Bronchial epithelial cell (primary cell): ENCODE data around the gene ADORA1. TPM values are rescaled to one million over a fixed set of nuclear protein-coding genes. Genes with fewer than 3 reads are reported as not detected.

Source experiments
- DNase-seq: peaks from one replicate; pipeline ENCODE4 v3.0.0-alpha.2; 2010; ENCODE audit warnings: low read depth
- FAIRE-seq: peaks from 2 replicates; lab custom pipeline; 2011; peaks lifted over from hg19 to GRCh38; lab: Jason Lieb, UNC
- H3K27me3 ChIP-seq: 2 replicates; pipeline ENCODE4 v1.5.1; 2011; ENCODE audit warnings: low read length; ENCODE audit not compliant: control insufficient read depth, insufficient read depth
- H3K36me3 ChIP-seq: 2 replicates; pipeline ENCODE4 v1.5.1; 2011; ENCODE audit warnings: low read length; ENCODE audit not compliant: control insufficient read depth, insufficient read depth
- H3K4me3 ChIP-seq: 2 replicates; pipeline ENCODE4 v1.5.1; 2011; ENCODE audit warnings: mild to moderate bottlenecking, low read depth, low read length, control low read depth
- CTCF ChIP-seq: IDR thresholded peaks from 2 replicates; pipeline ENCODE4 v1.5.1; 2011; ENCODE audit warnings: mild to moderate bottlenecking, moderate library complexity, low read length, control low read depth, inconsistent platforms; ENCODE audit not compliant: insufficient read depth, severe bottlenecking
- total RNA-seq: library from RNA; depleted of rRNA; stranded (reverse); fragments of >200 nt; gene quantifications from 2 replicates; pipeline ENCODE4 v1.2.1, GENCODE V29; 2014

ADORA1 gene
- total RNA-seq, 1 donor from 2014 or later: under 0.01 TPM

- TF ChIP-seq CTCF: no peak
- FAIRE-seq (no peak), DNase-seq (no peak)
- Histone ChIP-seq H3K36me3 (no peaks in the 10 kb centered on the region), H3K27me3 (no peaks in the 10 kb centered on the region), H3K4me3 (no peak overlapping the region)
These were observed 59.8 kb downstream of the ADORA1 start for GRCh38 chr1:203187304-203187685.

GRCh38 chr1:203187689-203188264 lies 60.3 kb downstream of the ADORA1 start:
- Histone ChIP-seq H3K27me3 (no peaks in the 10 kb centered on the region), H3K4me3 (no peak overlapping the region), H3K36me3 (no peaks in the 10 kb centered on the region)
- DNase-seq: no peak
- TF ChIP-seq CTCF: no peak
- FAIRE-seq: no peak

GRCh38 chr1:203188686-203189232 lies 61.2 kb downstream of the ADORA1 start:
- Histone ChIP-seq H3K36me3 (no peaks in the 10 kb centered on the region), H3K27me3 (no peaks in the 10 kb centered on the region), H3K4me3 (no peak overlapping the region)
- FAIRE-seq (no peak), DNase-seq (no peak)
- no peak for TF ChIP-seq CTCF

- DNase-seq (no peak), FAIRE-seq (no peak)
- TF ChIP-seq CTCF: no peak
These were observed 62.4 kb downstream of the ADORA1 start for GRCh38 chr1:203189951-203190352.

GRCh38 chr1:203190949-203191348 lies 63.4 kb downstream of the ADORA1 start:
- Histone ChIP-seq H3K4me3 (no peak overlapping the region), H3K36me3 (no peaks in the 10 kb centered on the region), H3K27me3 (no peaks in the 10 kb centered on the region)
- DNase-seq: no peak
- no peak for TF ChIP-seq CTCF
- no peak for FAIRE-seq

More at GRCh38 chr1:203189951-203190352, 62.4 kb downstream of the ADORA1 start:
- Histone ChIP-seq H3K27me3 (no peaks in the 10 kb centered on the region), H3K36me3 (no peaks in the 10 kb centered on the region), H3K4me3 (no peak overlapping the region)

GRCh38 chr1:203196371-203196770 lies 68.8 kb downstream of the ADORA1 start:
- no peaks in the 10 kb centered on the region for H3K36me3 ChIP-seq
- FAIRE-seq (no peak), DNase-seq (no peak)
- no peaks in the 10 kb centered on the region for H3K27me3 ChIP-seq
- no peak for TF ChIP-seq CTCF
- H3K4me3 ChIP-seq: no peak overlapping the region
